G401 (cell line): Measurements from ENCODE around the gene ANKLE1. TPM values are rescaled to one million over a fixed set of nuclear protein-coding genes. Genes with fewer than 3 reads are reported as not detected.

Experiments used
- DNase-seq: peaks from one replicate; pipeline ENCODE4 v3.0.0-alpha.2; 2015; ENCODE audit warnings: low spot score
- in situ Hi-C: cut with HindIII; loops from 2 replicates; pipeline ENCODE4 v1.10.0; 2016; ENCODE audit warnings: low sequenced_read_pairs, mixed read lengths
- total RNA-seq: library from RNA; depleted of rRNA; stranded (reverse); fragments of >200 nt; shearing (Covaris generic); gene quantifications from 2 replicates; pipeline ENCODE4 v1.2.3, GENCODE V29; 2014; rRNA removed

Gene ANKLE1
- total RNA-seq, 1 experiment from 2014 or later: 1.3 TPM

GRCh38 chr19:17332677-17333581, 51.2 kb downstream of the ANKLE1 start:
- in situ Hi-C loops: no loop called here
- DNase-seq: peak; percentile 74

GRCh38 chr19:17333611-17334413, 52.1 kb downstream of the ANKLE1 start:
- in situ Hi-C loops: no loop called here
- peak; percentile 42 for DNase-seq

- in situ Hi-C loops: no loop called here
- DNase-seq: peak; percentile 97
Observed at GRCh38 chr19:17334414-17335409, 53.0 kb downstream of the ANKLE1 start, which contains the start of gene ANO8. TSS of gene ANO8 (minus strand) at chr19:17334855. CDS start at chr19:17334670, 185 bp downstream.

- in situ Hi-C loops: no loop called here
Observed at GRCh38 chr19:17335575-17335974, 53.9 kb downstream of the ANKLE1 start.

More at GRCh38 chr19:17335575-17335974, 53.9 kb downstream of the ANKLE1 start:
- no peak for DNase-seq

Other genes starting within 250 kb of the ANKLE1 start
- gene HAUS8, start 206.4 kb upstream of the ANKLE1 start, total RNA-seq: 8.9 and 16.1 TPM in 2 replicates
- gene MYO9B, start 206.1 kb upstream of the ANKLE1 start, total RNA-seq: 22.0 and 24.4 TPM in 2 replicates
- 22.0 and 29.7 TPM in 2 replicates for gene USE1, start 66.5 kb upstream of the ANKLE1 start, total RNA-seq
- gene OCEL1, start 55.7 kb upstream of the ANKLE1 start, total RNA-seq: 14.8 and 21.7 TPM in 2 replicates
- 232 and 271 TPM in 2 replicates for gene NR2F6, start 36.0 kb upstream of the ANKLE1 start, total RNA-seq
- 0.41 and 4.9 TPM in 2 replicates for gene USHBP1, start 17.2 kb upstream of the ANKLE1 start, total RNA-seq
- gene BABAM1, start 14.5 kb upstream of the ANKLE1 start, total RNA-seq: 166 and 237 TPM in 2 replicates
- 57.6 and 60.6 TPM in 2 replicates for gene ABHD8, start 21.5 kb downstream of the ANKLE1 start, total RNA-seq
- gene MRPL34, start 24.0 kb downstream of the ANKLE1 start, total RNA-seq: 19.0 and 25.4 TPM in 2 replicates
- gene DDA1, start 27.7 kb downstream of the ANKLE1 start, total RNA-seq: 15.0 and 28.2 TPM in 2 replicates
- 3.1 and 4.3 TPM in 2 replicates for gene ANO8, start 53.0 kb downstream of the ANKLE1 start, total RNA-seq
- gene GTPBP3, start 55.7 kb downstream of the ANKLE1 start, total RNA-seq: 35.0 and 41.1 TPM in 2 replicates
- not detected in 2 replicates for gene PLVAP, start 95.4 kb downstream of the ANKLE1 start, total RNA-seq
- gene CCDC194, start 112.3 kb downstream of the ANKLE1 start, total RNA-seq: 0.71 and 1.8 TPM in 2 replicates
- gene BST2, start 123.7 kb downstream of the ANKLE1 start, total RNA-seq: 174 and 187 TPM in 2 replicates
- 76.7 and 112 TPM in 2 replicates for gene MVB12A, start 138.1 kb downstream of the ANKLE1 start, total RNA-seq
- 0.49 and 1.6 TPM in 2 replicates for gene TMEM221, start 166.8 kb downstream of the ANKLE1 start, total RNA-seq
- not detected in 2 replicates for gene NXNL1, start 179.0 kb downstream of the ANKLE1 start, total RNA-seq
- 9.5 and 10.3 TPM in 2 replicates for gene SLC27A1, start 188.6 kb downstream of the ANKLE1 start, total RNA-seq
- gene PGLS, start 229.7 kb downstream of the ANKLE1 start, total RNA-seq: 111 and 141 TPM in 2 replicates